NCI-H748 (cell line): Measurements from ENCODE around the gene PPP1R12B.
"Not testable (repeated sequence)": the region's sequence is repeated elsewhere in the genome, so short reads cannot be mapped to it uniquely, and the experiment has no call there.

Experiments used
- DNase-seq: peaks from one replicate; lab custom pipeline; 2025; ENCODE audit not compliant: unreplicated experiment; lab: John Stamatoyannopoulos, UW

Gene PPP1R12B

DNA sequence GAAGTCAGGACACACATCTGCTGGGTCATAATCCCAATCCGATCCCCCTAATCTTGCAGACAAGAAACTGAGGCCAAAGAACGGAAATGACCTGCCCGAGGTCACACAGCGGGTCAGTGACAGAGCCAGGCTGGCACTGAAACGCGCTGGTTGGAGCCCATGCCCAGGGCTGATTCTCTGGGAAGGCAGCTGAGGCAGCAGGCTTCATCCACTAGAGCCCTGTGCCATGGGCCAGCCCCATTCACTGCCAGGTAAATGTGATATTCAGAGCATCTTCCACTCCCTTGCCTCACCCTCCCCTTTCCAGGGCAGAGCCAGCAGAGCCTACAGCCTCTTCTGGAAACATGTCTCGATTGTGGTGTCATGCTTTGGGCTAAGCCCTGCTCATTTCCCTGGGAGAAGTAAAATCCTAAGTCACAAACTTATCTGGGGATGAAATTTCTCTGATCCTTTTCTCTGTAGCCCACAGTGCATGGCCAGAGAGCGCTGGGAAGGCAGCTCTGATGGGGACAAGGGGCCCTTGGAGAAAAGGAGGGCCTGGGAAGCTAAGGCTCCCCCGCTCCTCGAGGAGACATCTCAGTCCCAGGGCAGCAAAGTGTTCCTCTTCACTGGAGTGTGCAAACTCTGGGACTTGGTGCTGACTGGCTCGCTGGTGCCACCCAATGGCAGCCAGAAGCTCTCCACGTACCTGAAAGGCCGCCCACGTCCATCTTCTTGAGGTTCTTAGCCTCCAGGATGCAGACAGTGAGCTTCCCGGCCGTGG is 251.4 kb downstream of the PPP1R12B start:
- peak; percentile 27 for DNase-seq

DNA sequence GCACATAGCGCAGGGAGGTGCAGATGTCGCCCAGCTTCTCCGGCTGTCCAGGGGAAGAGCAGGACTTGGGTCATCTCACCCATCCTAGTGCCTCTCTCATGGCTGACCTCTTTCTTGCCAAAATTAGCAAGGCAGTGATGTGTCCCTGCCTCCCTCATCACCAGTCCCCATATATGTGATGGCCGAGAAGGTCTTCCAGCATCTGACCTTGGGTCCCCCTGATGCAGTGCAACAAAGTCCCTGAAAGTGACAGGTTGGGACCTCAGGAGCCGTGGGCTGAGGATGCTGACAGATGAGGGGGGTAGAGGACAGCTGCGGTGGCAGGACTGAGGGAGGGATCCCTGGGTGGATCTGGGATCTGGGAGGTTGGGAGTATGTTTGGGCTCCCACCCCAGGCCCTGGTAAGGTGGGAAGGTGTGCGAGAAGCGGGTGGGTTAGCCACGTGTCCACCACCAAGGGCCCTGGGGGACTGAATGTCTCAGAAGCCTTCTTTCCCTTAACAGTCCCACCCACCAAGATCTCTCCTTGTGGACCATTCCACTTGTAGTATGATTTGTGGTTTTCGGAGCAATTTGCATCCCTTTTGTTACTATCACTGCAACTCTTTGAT is 252.0 kb downstream of the PPP1R12B start:
- DNase-seq: no peak

DNA sequence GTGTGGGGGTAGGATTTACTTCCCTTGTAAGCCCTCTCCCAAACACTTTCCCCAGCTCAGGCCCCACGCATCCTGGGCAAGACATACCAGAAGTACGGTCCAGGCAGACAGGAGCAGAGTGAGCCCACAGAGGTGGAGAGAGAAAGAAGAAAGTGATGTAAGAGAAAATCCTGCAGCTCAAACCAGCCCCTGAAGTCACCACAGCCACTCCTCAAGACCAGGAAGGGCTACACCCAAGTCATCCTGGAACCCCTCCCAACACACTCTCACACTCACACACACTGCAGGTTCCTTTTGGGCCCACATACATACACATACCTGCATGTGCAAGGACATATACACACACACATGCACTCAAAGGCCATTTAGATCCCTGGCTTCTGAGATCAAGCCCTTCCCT is 254.9 kb downstream of the PPP1R12B start:
- DNase-seq: no peak

DNA sequence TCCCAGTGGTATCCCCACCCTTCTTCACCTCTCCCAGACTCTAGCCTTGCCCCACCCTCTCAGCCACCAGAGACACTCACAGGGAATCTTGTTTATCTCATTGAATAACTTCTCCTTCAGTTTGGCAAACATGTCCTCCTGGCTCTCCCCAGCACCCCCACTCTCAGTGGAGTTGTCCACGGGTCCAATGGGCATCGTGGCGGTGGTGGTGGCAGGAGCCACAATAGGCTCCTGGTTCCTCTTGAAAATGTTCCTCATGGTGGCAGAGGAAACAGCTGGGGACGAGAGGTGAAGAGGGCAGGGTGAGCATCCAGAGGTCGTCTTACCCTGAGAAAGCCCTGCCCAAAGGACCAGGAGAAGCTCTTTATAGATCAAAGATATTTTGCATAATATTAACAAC is 257.0 kb downstream of the PPP1R12B start:
- no peak for DNase-seq

DNA sequence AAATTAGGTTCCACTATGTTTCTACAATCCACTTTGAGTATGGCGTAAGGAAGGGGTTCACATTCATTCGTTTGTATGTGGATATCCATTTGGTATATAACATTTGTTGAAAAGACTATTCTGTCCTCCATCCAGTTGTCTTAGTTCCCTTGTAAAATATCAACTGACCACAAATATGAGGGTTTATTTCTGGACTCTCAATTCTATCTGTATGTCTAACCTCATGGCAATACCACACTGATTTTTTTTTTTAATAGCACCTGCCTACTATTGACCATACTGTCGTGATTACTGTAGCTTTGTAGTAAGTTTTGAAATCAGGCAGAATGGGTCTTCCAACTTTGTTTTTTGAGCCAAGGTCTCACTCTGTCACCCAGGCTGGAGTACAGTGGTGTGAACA is 263.5 kb downstream of the PPP1R12B start:
- not testable (repeated sequence) for DNase-seq

DNA sequence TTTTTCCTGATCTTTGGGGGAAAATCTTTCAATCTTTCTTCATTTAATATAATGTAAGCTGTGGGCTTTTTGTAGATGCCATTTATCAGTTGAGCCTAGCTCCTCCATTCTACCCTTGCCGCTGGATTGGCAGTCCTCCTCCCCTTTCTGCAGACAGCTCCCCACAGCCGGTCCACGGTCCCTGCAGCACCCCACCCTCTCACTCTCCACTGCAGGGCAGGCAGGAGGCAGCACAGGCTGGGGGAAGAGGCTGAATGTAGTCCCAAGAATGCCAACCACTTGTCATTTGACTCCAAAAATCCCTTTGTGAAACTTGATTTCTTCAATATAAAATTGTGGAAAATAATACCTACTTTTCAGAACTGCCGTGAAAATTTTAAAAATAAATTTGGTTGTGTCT is 265.1 kb downstream of the PPP1R12B start:
- no peak for DNase-seq

DNA sequence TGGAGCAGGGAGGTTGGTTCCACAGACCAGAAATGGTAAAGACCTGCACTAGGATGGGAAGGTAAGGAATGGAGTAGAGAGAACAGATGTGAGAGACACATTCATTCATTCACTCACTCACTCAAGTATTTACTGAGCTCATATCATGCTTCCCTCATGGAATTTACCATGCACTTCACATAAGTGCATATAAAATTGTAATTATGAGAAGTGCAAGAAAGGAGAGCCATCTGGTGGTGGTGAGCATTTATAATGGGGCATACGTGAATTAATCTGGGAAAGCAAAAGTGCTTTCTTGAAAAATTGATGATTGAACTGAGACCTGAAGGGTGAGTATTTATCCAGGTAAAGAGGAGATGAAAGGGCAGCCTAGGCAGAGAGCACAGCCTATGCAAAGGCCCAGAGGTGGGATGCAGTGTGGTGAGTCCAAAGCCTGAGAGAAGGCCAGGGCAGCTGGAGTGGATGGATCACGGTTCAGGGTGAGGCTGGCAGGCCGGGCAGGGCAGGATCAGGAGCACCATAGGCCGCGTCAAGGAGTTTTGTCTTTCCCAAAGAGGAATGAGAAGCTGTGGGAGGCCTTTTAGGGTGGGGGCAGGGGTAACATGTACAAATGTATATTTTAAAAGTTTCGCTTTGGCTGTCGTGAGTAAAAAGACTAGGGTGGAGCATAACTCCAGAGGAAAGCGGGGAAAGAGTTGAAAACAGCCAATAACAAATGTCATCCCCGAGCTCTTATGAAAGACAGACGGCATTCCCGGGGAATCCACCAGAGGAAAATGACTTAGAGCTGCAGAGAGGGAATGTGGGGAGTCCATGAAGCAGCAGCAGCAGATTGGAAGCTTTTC is 266.1 kb downstream of the PPP1R12B start:
- DNase-seq: peak; percentile 1

DNA sequence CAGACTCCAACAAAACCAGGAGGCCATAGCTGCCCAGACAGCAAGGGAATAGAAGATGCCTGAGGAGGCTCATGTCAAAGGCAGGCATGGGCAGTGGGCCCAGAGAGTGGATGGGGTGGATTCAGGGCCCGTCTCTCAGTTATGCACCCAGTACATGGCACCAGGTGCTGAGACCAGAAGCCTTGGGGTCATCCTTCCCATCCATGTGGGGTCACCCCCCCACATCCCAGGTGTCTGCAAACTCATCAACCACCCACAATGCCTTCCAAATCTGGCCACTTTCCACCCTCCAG is 266.7 kb downstream of the PPP1R12B start:
- DNase-seq: not testable (repeated sequence)

DNA sequence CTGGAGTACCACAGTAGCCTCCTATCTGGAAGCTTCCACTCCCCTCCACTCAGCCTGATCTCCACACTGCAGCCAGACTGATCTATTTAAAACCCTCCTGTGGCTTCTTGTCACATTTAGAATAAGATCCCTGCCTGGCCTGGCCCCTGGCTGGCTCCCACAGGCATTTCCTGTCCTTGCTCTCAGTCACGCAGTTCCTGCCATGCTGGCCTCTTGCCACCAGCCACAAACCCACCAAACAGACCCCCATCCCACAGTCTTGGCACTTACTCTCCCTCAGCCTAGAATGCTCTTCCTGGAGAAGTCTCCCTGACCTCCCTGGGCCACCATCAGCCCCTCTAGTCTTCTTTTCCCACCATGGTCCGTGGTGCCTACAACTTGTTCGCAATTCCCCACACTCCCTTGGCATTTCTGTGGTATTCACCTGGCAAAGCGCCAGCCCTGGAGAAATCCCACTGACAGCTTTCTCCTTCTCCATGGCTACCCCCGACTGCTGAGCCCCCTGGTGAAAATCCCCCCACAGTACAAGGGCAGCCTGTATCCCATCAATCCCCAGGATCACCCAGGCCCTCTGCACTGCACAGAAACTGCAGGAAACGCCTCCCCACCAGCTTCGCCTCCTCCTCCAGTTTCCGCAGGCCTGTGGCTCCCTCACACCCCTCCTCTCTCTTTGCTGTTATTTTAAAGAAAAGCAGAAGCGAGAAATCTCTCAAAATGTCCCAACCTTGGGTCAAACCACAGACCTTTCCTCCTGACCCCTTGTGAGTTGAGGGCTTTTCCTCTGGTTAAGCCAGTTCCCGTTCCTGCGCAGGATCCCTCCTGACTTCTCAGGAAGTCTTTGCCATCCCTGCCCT is 267.2 kb downstream of the PPP1R12B start:
- no peak for DNase-seq

DNA sequence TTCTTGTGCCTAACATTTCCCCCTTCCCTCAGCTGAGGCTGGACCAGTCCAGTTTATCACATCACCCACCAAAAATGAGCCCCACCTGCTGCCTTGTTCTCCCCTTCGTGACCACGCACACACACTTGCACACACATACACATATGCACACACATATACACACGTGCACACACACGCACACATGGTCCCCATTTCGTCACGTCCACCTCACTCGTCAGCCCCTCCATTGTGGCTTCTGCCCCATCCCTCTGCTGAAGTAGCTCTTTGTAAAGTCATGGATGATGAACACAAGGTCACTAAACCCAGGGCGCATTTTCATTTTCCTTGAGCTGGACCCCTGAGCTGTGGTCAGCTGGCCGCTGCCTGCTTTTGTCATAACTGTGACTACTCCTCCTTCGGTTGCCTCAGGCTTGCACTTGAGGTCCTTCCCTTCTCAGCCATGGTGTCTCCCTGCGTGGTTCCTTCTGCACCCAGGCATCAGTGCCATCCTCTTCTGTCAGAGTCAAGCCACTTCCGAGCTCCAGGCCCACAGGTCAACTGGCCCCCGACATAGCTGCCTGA is 267.9 kb downstream of the PPP1R12B start:
- no peak for DNase-seq

DNA sequence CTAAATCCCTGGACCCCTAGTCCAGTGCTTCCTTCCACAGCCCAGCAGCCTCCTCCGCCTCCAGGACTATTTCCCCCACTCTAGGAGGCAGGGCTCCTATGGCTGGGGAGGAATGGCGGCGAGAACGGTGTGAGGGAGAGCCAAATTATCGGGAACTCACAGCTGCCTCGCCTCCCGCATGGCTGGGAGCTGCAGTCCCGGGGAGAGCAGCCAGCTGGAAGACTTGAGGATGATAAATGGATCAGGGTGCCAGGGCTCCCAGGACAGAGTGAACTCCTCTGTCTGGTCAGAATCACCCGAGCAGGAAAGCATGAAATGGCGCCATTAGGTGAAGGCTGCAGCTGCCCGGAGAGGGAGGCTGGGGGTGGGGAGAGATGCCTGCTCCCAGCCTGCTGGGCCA is 270.5 kb downstream of the PPP1R12B start:
- DNase-seq: not testable (repeated sequence)

DNA sequence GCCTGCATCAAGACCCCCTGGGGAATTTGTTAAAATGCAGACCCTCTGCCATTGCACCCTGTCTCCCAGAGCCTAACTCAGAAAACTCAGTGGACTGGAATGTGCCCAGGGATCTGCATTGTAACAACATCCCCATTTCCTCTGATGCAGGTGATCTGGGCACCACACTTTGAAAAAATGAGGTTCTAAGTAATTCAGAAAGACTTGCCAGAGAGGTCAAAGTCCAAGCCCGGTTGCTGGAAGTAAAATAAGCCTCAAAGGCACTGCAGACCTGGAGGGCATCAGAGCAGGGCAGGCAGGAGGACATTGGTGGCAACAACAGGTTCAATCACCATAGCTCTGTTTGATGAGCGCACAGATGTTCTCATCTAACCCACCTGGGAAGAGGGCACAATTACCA is 271.0 kb downstream of the PPP1R12B start:
- no peak for DNase-seq

DNA sequence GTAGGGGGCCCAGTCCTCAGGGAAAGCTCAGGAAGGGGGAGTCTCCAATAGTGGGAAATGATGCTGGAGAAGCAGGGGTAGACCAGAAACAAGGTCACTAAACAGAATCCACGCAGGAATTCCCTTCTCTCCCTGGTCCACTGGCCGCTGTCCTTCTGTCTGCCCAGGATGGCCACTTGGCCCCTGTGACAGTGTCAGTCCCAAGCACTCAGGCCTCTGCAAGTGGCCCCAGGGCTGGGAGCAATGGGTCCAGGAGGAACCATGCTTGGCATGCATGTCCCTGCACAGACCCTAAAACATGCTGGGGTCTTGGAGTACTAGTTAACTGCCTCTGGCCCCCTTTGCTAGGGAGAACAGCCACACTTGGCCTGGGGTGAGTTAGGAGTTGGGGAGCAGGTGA is 271.5 kb downstream of the PPP1R12B start:
- not testable (repeated sequence) for DNase-seq

DNA sequence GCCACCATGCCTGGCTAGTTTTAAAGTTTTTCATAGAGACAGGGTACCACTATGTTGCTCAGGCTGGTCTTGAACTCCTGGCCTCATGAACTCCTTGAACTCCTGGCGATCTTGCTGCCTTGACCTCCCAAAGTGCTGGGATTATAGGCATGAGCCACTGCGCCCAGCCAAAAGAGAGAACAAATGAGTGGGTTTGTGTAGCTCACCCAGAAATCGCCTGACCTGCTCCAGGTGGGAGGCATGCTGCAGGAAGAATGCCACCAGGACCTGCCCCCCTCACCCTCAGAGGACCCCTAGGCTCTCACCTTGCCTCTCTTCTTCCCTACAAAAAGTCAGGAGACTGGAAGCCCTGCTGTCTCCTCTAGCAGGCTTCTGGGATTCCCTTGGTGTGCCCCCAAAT is 272.9 kb downstream of the PPP1R12B start:
- DNase-seq: no peak

DNA sequence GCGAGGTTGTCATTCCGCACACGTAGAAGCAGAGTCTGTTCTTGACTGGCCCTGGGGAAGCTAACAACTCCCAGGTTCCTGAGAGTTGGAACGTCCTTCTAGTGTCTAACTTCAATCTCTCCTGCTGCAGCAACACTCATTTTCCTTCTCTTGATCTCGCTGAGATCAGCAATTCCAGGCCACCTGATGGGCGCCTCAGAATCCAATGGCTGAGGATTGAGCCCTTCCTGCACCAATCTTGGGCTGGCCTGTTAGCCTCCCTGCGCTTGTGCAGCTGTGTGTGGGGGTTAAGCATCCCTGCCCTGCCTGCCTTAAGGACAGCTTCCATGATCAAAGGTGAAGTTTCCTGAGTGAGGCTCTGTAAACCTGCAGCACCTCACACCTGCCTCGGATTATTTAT is 273.9 kb downstream of the PPP1R12B start:
- no peak for DNase-seq

DNA sequence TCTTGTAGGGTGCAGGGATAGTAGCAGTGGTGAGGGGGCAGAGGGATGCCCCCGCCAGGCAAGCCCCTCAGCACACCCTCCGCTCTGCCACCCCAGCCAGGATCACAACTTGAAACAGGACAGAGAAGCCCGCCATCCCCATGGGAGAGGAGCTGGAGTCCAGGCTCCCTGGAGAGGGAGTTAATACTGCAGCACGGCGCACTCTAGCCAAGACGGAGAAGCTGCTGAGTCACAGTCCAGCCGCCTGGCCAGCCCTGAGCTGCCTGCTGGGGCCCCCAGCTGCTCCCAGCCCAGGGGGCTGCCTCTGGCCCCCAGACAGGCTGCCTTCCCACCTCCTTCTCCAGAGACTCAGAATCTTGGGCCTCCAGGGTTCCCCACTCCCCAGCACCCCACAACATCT is 274.6 kb downstream of the PPP1R12B start:
- DNase-seq: no peak

DNA sequence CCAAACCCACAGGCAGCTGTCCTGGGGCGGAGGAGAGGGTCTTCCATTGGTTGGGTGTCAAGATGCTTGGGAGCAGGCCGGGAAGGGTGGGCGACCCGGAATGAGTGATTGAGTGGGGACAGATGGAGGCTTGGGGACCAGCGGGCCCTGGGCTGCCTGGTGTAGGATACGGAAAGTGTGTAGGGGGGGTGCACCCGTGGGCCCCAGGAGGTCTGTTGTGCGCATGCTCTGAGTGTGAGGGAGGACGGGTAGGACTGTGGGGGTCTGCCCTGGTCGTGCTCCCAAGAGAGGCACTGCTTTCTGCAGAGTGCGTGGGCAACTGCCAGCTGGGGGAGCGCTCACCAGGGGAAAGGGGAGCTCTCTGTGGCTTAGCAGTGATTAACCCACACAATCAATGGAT is 275.0 kb downstream of the PPP1R12B start:
- DNase-seq: not testable (repeated sequence)

DNA sequence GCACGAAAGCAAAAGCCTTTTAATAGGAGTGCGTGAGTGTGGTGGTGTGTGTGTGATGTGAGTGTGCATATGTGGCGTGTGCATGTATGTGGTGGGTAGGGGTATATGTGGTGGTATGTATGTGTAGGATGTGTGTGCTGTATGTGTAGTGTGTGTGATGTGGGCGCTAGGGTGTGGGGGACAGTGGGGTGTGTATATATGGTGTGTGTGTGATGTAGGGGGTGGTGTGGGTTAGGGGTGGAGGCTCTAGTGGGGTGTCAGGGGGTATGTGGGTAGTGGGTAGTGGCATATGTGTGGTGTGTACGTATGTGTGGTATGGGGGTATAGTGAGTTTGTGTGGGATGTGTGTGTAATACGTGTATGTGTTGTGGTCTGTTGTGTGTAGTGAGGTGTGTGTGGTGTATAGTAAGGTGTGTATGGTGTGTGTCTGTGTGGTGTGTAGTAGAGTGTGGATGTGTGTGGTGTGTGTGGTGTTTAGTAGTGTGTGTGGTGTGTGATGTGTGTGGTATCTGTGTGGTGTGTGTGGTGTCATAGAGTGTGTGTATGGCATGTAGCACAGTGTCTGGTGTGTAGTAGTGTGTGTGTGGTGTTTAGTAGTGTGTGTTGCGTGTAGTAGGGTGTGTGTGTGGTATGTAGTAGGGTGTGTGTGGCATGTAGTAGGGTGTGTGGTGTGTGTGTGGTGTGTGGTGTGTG is 275.7 kb downstream of the PPP1R12B start:
- DNase-seq: no peak

DNA sequence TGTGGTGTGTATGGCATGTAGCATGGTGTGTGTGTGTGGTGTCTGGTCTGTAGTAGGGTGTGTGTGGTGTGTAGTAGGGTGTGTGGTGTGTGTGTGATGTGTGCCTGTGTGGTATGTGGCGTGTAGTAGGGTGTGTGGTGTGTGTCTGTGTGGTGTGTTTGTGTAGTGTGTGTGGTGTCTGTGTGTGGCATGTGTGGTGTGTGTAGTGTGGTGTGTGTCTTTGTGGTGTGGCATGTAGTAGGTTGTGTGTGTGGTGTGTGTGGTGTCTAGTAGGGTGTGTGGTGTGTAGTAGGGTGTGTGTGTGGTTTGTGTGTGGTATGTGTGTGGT is 276.2 kb downstream of the PPP1R12B start:
- no peak for DNase-seq
